GM12878 (cell line): ENCODE measurements around the gene TH. TPM values are rescaled to one million over a fixed set of nuclear protein-coding genes. Genes with fewer than 3 reads are reported as not detected.

Source experiments
- ATAC-seq: fragments of 200-7000 bp; cut with Tn5 transposase; 3 replicates; pipeline ENCODE4 v1.9.1; 2020; ENCODE audit warnings: mild to moderate bottlenecking, moderate library complexity
- BruUV-seq: library from RNA; stranded (reverse); fragments of 400-500 nt; replicated peaks from 2 replicates; lab custom pipeline; 2021; lab: Mats Ljungman, UMichigan
- CTCF ChIA-PET: fragments of 300-600 bp; sonication (Branson Sonifier 250); formaldehyde crosslinking; extraction: SDS; loops from one replicate; lab custom pipeline; 2021; ENCODE audit warnings: inconsistent platforms; lab: Yijun Ruan, JAX
- POLR2A ChIA-PET: fragments of 350-600 bp; formaldehyde crosslinking; extraction: SDS; loops from one replicate; lab custom pipeline; 2021; ENCODE audit warnings: inconsistent platforms; lab: Charles Lee
- RAD21 ChIA-PET: fragments of 300-600 bp; sonication (Branson Sonifier 250); formaldehyde crosslinking; loops from one replicate; lab custom pipeline; 2023; ENCODE audit warnings: antibody characterized with exemption; ENCODE audit not compliant: unreplicated experiment; lab: Charles Lee
- SMC1A ChIA-PET: fragments of 300-600 bp; sonication (Branson Sonifier 250); formaldehyde crosslinking; loops from one replicate; lab custom pipeline; 2023; ENCODE audit not compliant: unreplicated experiment, uncharacterized antibody; lab: Charles Lee
- DNase-seq: peaks from one replicate; pipeline ENCODE4 v3.0.0-alpha.2; 2011; ENCODE audit warnings: low read depth, low spot score
- FAIRE-seq: peaks from 3 replicates; lab custom pipeline; 2011; peaks lifted over from hg19 to GRCh38; lab: Jason Lieb, UNC
- H2AFZ ChIP-seq: 2 replicates; pipeline ENCODE4 v1.6.0; 2011; ENCODE audit warnings: low read depth, low read length, control low read depth; ENCODE audit not compliant: control insufficient read depth
- H3K27ac ChIP-seq: 2 replicates; pipeline ENCODE4 v1.5.1; 2011; ENCODE audit warnings: control low read depth; ENCODE audit not compliant: control insufficient read depth, insufficient read depth
- H3K27me3 ChIP-seq, 2 experiments: replicated peaks in 1 of 2; 2 replicates each; pipeline versions ENCODE4 v1.6.0 to v1.6.1; 2011; ENCODE audit warnings: low read length in 1 of 2; ENCODE audit not compliant: control insufficient read depth in 2 of 2, insufficient read depth in 2 of 2
- H3K36me3 ChIP-seq, 2 experiments: 2 replicates each; pipeline ENCODE4 v1.5.1; 2011; ENCODE audit warnings: low read length in 1 of 2; ENCODE audit not compliant: control insufficient read depth in 2 of 2, insufficient read depth in 2 of 2
- H3K4me1 ChIP-seq: 2 replicates; pipeline ENCODE4 v1.6.1; 2011; ENCODE audit warnings: mild to moderate bottlenecking, low read length, moderate library complexity, mixed read lengths; ENCODE audit not compliant: control insufficient read depth, insufficient read depth
- H3K4me2 ChIP-seq: 2 replicates; pipeline ENCODE4 v1.6.0; 2011; ENCODE audit warnings: control low read depth; ENCODE audit not compliant: control insufficient read depth, insufficient read depth
- H3K4me3 ChIP-seq: fragments of 200-600 bp; sonication (generic); 2 replicates; pipeline ENCODE4 v1.5.1; 2016
- H3K79me2 ChIP-seq: 2 replicates; pipeline ENCODE4 v1.6.0; 2011; ENCODE audit warnings: low read length; ENCODE audit not compliant: control insufficient read depth, insufficient read depth
- H3K9ac ChIP-seq: 2 replicates; pipeline ENCODE4 v1.8.0; 2011; ENCODE audit warnings: low read length, control low read depth, mixed read lengths; ENCODE audit not compliant: control insufficient read depth, insufficient read depth
- H3K9me3 ChIP-seq: replicated peaks from 3 replicates; pipeline ENCODE4 v1.5.1; 2011; ENCODE audit warnings: mild to moderate bottlenecking, low read length; ENCODE audit not compliant: control insufficient read depth, insufficient read depth
- H4K20me1 ChIP-seq: 2 replicates; pipeline ENCODE4 v1.6.0; 2011; ENCODE audit not compliant: control insufficient read depth, insufficient read depth
- ETV6 ChIP-seq, 2 experiments: fragments of 450-650 bp in 1 of 2; IDR thresholded peaks in 1 of 2; conservative IDR thresholded peaks in 1 of 2; 2 replicates each; pipeline ENCODE4 v1.6.1; 2014; ENCODE audit warnings: antibody characterized with exemption in 1 of 2, borderline replicate concordance in 1 of 2, low read depth in 1 of 2, mild to moderate bottlenecking in 1 of 2, moderate library complexity in 1 of 2
- KAT2A ChIP-seq: conservative IDR thresholded peaks from 2 replicates; pipeline ENCODE4 v1.6.1; 2011; ENCODE audit warnings: low read depth, low read length; ENCODE audit not compliant: control insufficient read depth
- KLF5 ChIP-seq: fragments of 450-650 bp; IDR thresholded peaks from 2 replicates; pipeline ENCODE4 v1.6.1; 2014; ENCODE audit warnings: mild to moderate bottlenecking; ENCODE audit not compliant: partially characterized antibody
- NBN ChIP-seq: fragments of 450-650 bp; IDR thresholded peaks from 2 replicates; pipeline ENCODE4 v1.6.1; 2016
- NFYA ChIP-seq: IDR thresholded peaks from 2 replicates; pipeline ENCODE4 v1.6.1; 2011; ENCODE audit warnings: low read depth, mild to moderate bottlenecking, low read length, improper control_type of control experiment, borderline replicate concordance
- POLR2AphosphoS2 ChIP-seq: IDR thresholded peaks from 2 replicates; pipeline ENCODE4 v1.6.1; 2011; ENCODE audit warnings: low read depth, mild to moderate bottlenecking, low read length, improper control_type of control experiment, moderate library complexity
- POU2F2 ChIP-seq: IDR thresholded peaks from 3 replicates; pipeline ENCODE4 v1.6.1; 2011; ENCODE audit warnings: low read depth, mild to moderate bottlenecking, low read length, borderline replicate concordance
- RB1 ChIP-seq: fragments of 450-650 bp; formaldehyde crosslinking; IDR thresholded peaks from 2 replicates; pipeline ENCODE4 v1.6.1; 2017; ENCODE audit warnings: mild to moderate bottlenecking, borderline replicate concordance
- SMAD5 ChIP-seq: IDR thresholded peaks from 2 replicates; pipeline ENCODE4 v1.6.1; 2016; ENCODE audit warnings: antibody characterized with exemption, low read depth
- SREBF2 ChIP-seq: IDR thresholded peaks from 2 replicates; pipeline ENCODE4 v1.6.1; 2012; ENCODE audit warnings: mild to moderate bottlenecking, low read length
- SUPT20H ChIP-seq: IDR thresholded peaks from 2 replicates; pipeline ENCODE4 v1.6.1; 2011; ENCODE audit warnings: low read depth, mild to moderate bottlenecking, low read length, moderate library complexity, borderline replicate concordance; ENCODE audit not compliant: control insufficient read depth
- SUZ12 ChIP-seq: fragments of 200-600 bp; sonication (generic); IDR thresholded peaks from one replicate; pipeline ENCODE4 v1.6.1; 2018; ENCODE audit warnings: antibody characterized with exemption, mild to moderate bottlenecking; ENCODE audit not compliant: unreplicated experiment
- TAF1 ChIP-seq: IDR thresholded peaks from 2 replicates; pipeline ENCODE4 v1.6.1; 2011; ENCODE audit warnings: mild to moderate bottlenecking, low read depth, low read length, borderline replicate concordance
- YY1 ChIP-seq: IDR thresholded peaks from 2 replicates; pipeline ENCODE4 v1.6.1; 2011; ENCODE audit warnings: low read depth, mild to moderate bottlenecking, low read length
- ZSCAN29 ChIP-seq: fragments of 450-650 bp; IDR thresholded peaks from 2 replicates; pipeline ENCODE4 v1.6.1; 2017; ENCODE audit warnings: mild to moderate bottlenecking, moderate library complexity
- WGBS: methylation state at CpG from one replicate; pipeline ENCODE4 v1.1.6; 2016; ENCODE audit warnings: low lambda C conversion rate; ENCODE audit not compliant: insufficient replicate concordance, insufficient coverage; ENCODE audit errors: missing lambda C conversion rate; 5-methylcytosine and 5-hydroxymethylcytosine counted together
- in situ Hi-C: fragments of 300-500 bp; cut with MboI; formaldehyde crosslinking; loops from 9 replicates; pipeline ENCODE4 v1.14.3; 2018; ENCODE audit warnings: mixed read lengths
- intact Hi-C: fragments of 100-400 bp; cut with micrococcal nuclease; formaldehyde crosslinking; loops from one replicate; pipeline ENCODE4 v1.14.2; 2022; ENCODE audit not compliant: unreplicated experiment
- polyA plus RNA-seq, 11 experiments: library from polyadenylated mRNA; depleted of rRNA in 4 of 11; unstranded in 6 of 11; stranded (reverse) in 5 of 11; fragments of >200 nt; fragmentation: Nextera tagmentation in 4 of 11; fragmentation: Illumina TruSeq in 1 of 11; extraction: Ambion mirVana in 4 of 11; extraction: Trizol in 1 of 11; gene quantifications; 1 replicate in 1 of 11; 2 replicates in 10 of 11; pipeline versions ENCODE4 v1.2.1 to v1.2.3, GENCODE V29; 2011 to 2016; ENCODE audit warnings: inconsistent platforms in 2 of 11, missing spikeins in 2 of 11, low read depth in 1 of 11
- total RNA-seq, 4 experiments: library from RNA; depleted of rRNA in 3 of 4; stranded (reverse); fragments of >200 nt in 3 of 4; fragmentation: Illumina TruSeq in 1 of 4; extraction: Trizol in 1 of 4; gene quantifications; 2 replicates each; pipeline versions ENCODE4 v1.2.1 to v1.2.3, GENCODE V29; 2013 to 2021
- TF ChIP-seq, protein P1 (sequence below): IDR thresholded peaks from 2 replicates; pipeline ENCODE4 v1.6.1; 2012; ENCODE audit warnings: low read depth, low read length, improper control_type of control experiment
- TF ChIP-seq, protein P2 (sequence below): fragments of 150-350 bp; IDR thresholded peaks from 2 replicates; pipeline ENCODE4 v1.6.1; 2016; ENCODE audit warnings: low read depth, low read length
- TF ChIP-seq, protein P3 (sequence below): IDR thresholded peaks from 2 replicates; pipeline ENCODE4 v1.6.1; 2012; ENCODE audit warnings: low read depth, low read length, improper control_type of control experiment

Gene TH
- total and polyA plus RNA-seq, 10 of the 15 experiments (the other 5 are each of a cell fraction or from before 2014, with no cell fraction given), result not detected

DNA sequence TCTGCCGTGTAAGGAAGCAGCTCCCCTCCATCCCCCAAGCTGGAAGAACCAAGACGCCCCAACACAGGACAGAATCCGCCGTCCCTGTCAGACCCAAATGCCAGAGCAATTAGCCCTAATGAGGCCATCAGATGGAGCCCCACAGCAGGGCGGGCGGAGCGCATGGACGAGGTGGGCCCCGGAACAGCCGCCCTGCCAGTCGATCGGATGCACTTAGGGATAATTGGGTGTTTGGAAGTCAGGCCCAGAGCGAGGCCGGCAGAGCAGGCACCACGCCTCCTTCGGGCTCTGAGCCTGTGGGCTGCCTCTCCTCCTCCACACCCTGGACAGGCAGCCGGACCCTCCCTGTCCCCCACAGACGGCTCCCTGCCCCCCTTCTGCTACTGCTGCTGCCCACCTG lies 5.5 kb upstream of the TH start:
- SMC1A ChIA-PET, result no interaction called here
- TF ChIP-seq SREBF2, result no peak
- no peak for TF ChIP-seq NFYA
- TF ChIP-seq ZSCAN29, result no peak
- no peak for TF ChIP-seq SMAD5
- no peak for TF ChIP-seq SUZ12
- no peak for TF ChIP-seq KAT2A
- TF ChIP-seq, protein P1, sequence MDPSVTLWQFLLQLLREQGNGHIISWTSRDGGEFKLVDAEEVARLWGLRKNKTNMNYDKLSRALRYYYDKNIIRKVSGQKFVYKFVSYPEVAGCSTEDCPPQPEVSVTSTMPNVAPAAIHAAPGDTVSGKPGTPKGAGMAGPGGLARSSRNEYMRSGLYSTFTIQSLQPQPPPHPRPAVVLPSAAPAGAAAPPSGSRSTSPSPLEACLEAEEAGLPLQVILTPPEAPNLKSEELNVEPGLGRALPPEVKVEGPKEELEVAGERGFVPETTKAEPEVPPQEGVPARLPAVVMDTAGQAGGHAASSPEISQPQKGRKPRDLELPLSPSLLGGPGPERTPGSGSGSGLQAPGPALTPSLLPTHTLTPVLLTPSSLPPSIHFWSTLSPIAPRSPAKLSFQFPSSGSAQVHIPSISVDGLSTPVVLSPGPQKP, result no peak
- no peak for TF ChIP-seq POLR2AphosphoS2
- no peak for TF ChIP-seq NBN
- TF ChIP-seq RB1, result no peak
- no peak for TF ChIP-seq ETV6 (conservative IDR thresholded peaks at IDR 0.05 in 1 of 2, IDR thresholded peaks at IDR 0.05 in 1 of 2; ENCODE audit: borderline replicate concordance in 1 of 2, low read depth in 1 of 2)
- TF ChIP-seq, protein P2, sequence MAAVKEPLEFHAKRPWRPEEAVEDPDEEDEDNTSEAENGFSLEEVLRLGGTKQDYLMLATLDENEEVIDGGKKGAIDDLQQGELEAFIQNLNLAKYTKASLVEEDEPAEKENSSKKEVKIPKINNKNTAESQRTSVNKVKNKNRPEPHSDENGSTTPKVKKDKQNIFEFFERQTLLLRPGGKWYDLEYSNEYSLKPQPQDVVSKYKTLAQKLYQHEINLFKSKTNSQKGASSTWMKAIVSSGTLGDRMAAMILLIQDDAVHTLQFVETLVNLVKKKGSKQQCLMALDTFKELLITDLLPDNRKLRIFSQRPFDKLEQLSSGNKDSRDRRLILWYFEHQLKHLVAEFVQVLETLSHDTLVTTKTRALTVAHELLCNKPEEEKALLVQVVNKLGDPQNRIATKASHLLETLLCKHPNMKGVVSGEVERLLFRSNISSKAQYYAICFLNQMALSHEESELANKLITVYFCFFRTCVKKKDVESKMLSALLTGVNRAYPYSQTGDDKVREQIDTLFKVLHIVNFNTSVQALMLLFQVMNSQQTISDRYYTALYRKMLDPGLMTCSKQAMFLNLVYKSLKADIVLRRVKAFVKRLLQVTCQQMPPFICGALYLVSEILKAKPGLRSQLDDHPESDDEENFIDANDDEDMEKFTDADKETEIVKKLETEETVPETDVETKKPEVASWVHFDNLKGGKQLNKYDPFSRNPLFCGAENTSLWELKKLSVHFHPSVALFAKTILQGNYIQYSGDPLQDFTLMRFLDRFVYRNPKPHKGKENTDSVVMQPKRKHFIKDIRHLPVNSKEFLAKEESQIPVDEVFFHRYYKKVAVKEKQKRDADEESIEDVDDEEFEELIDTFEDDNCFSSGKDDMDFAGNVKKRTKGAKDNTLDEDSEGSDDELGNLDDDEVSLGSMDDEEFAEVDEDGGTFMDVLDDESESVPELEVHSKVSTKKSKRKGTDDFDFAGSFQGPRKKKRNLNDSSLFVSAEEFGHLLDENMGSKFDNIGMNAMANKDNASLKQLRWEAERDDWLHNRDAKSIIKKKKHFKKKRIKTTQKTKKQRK, result no peak
- no peak for TF ChIP-seq YY1
- TF ChIP-seq TAF1, result no peak
- TF ChIP-seq SUPT20H, result no peak
- TF ChIP-seq, protein P3, sequence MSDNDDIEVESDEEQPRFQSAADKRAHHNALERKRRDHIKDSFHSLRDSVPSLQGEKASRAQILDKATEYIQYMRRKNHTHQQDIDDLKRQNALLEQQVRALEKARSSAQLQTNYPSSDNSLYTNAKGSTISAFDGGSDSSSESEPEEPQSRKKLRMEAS, result no peak
- TF ChIP-seq POU2F2, result no peak
- no peak for TF ChIP-seq KLF5

More for the DNA sequence above, 5.5 kb upstream of the TH start:
- 69% methylated on average over 16 of the region's 18 CpGs for WGBS
- no peaks in the 10 kb centered on the region for H3K79me2 ChIP-seq
- H3K9me3 ChIP-seq, result no peaks in the 10 kb centered on the region
- H3K4me2 ChIP-seq, result no peak overlapping the region
- H3K9ac ChIP-seq, result no peak overlapping the region
- intact Hi-C loops (no loop called here), in situ Hi-C loops (no loop called here)
- H3K4me3 ChIP-seq, result no peak overlapping the region
- DNase-seq (no peak), ATAC-seq (no peak), FAIRE-seq (no peak)
- BruUV-seq, result no TSS peak
- no peaks in the 10 kb centered on the region for H3K36me3 ChIP-seq
- no peaks in the 10 kb centered on the region for H3K4me1 ChIP-seq
- ChIA-PET CTCF (no interaction called here), POLR2A (no interaction called here), RAD21 (no interaction called here)
- H3K27ac ChIP-seq, result no peak overlapping the region
- H2AFZ ChIP-seq, result no peak overlapping the region
- H4K20me1 ChIP-seq, result no peaks in the 10 kb centered on the region
- no peaks in the 10 kb centered on the region; a peak in 1 of 4 replicates for H3K27me3 ChIP-seq
